Measurements from ENCODE around the gene DMD. TPM values are rescaled to one million over a fixed set of nuclear protein-coding genes. Genes with fewer than 3 reads are reported as not detected.

The DMD gene
- total and polyA plus RNA-seq, 2 of the 13 experiments (the other 11 are each of a cell fraction or from before 2014, with no cell fraction given), result 17.6 to 25.9 TPM

DNA sequence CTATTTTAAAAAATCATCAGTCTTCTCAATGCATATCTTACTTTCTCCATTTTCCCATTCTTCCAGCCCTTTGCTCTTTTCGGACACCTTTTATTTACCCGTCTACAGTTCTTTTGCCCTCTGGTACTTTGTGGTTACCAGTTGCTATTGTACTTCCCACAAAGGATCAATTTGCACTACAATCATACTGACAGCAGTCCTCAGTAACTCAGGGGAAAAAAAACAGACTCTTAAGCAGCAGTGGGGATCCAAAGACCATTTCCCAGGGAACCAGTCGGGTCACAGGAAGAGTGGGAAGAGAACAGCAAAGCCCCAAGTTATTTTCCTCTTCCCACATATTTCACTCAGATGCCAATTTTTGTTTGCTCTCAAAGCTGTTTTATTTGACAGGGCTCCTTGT lies 23.1 kb downstream of the DMD start:
- intact Hi-C loops (cut with micrococcal nuclease; ENCODE audit: unreplicated experiment) (no loop called here), in situ Hi-C loops (cut with HindIII; ENCODE audit: extremely low pct_ligation_motif_present, low pct_unique_long_range_greater_than_20kb) (no loop called here)
- H3K4me1 ChIP-seq (ENCODE audit: insufficient read depth, low read length), result no peaks in the 10 kb centered on the region
- no peaks in the 10 kb centered on the region for H4K20me1 ChIP-seq (ENCODE audit: insufficient read depth, low read length)
- no peaks in the 10 kb centered on the region for H3K36me3 ChIP-seq (replicated peaks in 1 of 2; ENCODE audit: control insufficient read depth in 1 of 2, insufficient read depth in 2 of 2, low read length in 2 of 2)
- H3K9ac ChIP-seq (ENCODE audit: insufficient read depth, low read depth, low read length), result no peak overlapping the region
- H3K9me3 ChIP-seq (ENCODE audit: low read length), result no peaks in the 10 kb centered on the region
- ChIA-PET POLR2A (no interaction called here), CTCF (ENCODE audit: low intra/inter-chr PET ratio, low total read pairs) (no interaction called here)
- H3K27me3 ChIP-seq (ENCODE audit: control insufficient read depth in 1 of 2, insufficient read depth in 2 of 2, low read length in 2 of 2), result no peaks in the 10 kb centered on the region
- DNase-seq (ENCODE audit: low spot score), result no peak
- WGBS (ENCODE audit: low lambda C conversion rate), result 2% methylated on average over 2 of the region's 3 CpGs
- H3K4me2 ChIP-seq (ENCODE audit: low read depth, low read length), result no peak overlapping the region
- H3K4me3 ChIP-seq (replicated peaks in 1 of 3; ENCODE audit: insufficient read depth in 1 of 3, low read depth in 2 of 3, low read length in 3 of 3), result no peak overlapping the region
- no peak for TF ChIP-seq ZNF383 (CRISPR knock-in tag; IDR thresholded peaks at IDR 0.05; ENCODE audit: borderline replicate concordance)
- no peak for TF ChIP-seq TEAD3 (CRISPR knock-in tag; optimal IDR thresholded peaks at IDR 0.05; ENCODE audit: borderline replicate concordance)
- TF ChIP-seq SIN3B (IDR thresholded peaks at IDR 0.05; ENCODE audit: low read length), result no peak
- no peak for TF ChIP-seq ZNF563 (CRISPR knock-in tag; IDR thresholded peaks at IDR 0.05)
- TF ChIP-seq TARDBP (CRISPR knock-in tag; IDR thresholded peaks at IDR 0.05), result no peak
- no peak for TF ChIP-seq ZBTB33 (CRISPR knock-in tag; IDR thresholded peaks at IDR 0.05)
- TF ChIP-seq, protein P1, sequence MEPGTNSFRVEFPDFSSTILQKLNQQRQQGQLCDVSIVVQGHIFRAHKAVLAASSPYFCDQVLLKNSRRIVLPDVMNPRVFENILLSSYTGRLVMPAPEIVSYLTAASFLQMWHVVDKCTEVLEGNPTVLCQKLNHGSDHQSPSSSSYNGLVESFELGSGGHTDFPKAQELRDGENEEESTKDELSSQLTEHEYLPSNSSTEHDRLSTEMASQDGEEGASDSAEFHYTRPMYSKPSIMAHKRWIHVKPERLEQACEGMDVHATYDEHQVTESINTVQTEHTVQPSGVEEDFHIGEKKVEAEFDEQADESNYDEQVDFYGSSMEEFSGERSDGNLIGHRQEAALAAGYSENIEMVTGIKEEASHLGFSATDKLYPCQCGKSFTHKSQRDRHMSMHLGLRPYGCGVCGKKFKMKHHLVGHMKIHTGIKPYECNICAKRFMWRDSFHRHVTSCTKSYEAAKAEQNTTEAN (CRISPR knock-in tag; conservative IDR thresholded peaks at IDR 0.05), result no peak
- TF ChIP-seq SOX6 (IDR thresholded peaks at IDR 0.05), result no peak
- TF ChIP-seq SOX6 (CRISPR knock-in tag; IDR thresholded peaks at IDR 0.05), result no peak
- TF ChIP-seq, protein P2, sequence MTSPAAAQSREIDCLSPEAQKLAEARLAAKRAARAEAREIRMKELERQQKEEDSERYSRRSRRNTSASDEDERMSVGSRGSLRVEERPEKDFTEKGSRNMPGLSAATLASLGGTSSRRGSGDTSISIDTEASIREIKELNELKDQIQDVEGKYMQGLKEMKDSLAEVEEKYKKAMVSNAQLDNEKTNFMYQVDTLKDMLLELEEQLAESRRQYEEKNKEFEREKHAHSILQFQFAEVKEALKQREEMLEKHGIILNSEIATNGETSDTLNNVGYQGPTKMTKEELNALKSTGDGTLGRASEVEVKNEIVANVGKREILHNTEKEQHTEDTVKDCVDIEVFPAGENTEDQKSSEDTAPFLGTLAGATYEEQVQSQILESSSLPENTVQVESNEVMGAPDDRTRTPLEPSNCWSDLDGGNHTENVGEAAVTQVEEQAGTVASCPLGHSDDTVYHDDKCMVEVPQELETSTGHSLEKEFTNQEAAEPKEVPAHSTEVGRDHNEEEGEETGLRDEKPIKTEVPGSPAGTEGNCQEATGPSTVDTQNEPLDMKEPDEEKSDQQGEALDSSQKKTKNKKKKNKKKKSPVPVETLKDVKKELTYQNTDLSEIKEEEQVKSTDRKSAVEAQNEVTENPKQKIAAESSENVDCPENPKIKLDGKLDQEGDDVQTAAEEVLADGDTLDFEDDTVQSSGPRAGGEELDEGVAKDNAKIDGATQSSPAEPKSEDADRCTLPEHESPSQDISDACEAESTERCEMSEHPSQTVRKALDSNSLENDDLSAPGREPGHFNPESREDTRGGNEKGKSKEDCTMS (CRISPR knock-in tag; conservative IDR thresholded peaks at IDR 0.05), result no peak
- no peak for TF ChIP-seq CREBL2 (CRISPR knock-in tag; IDR thresholded peaks at IDR 0.05; ENCODE audit: borderline replicate concordance)
- TF ChIP-seq ARID2 (CRISPR knock-in tag; IDR thresholded peaks at IDR 0.05; ENCODE audit: borderline replicate concordance), result no peak
- TF ChIP-seq, protein P3, sequence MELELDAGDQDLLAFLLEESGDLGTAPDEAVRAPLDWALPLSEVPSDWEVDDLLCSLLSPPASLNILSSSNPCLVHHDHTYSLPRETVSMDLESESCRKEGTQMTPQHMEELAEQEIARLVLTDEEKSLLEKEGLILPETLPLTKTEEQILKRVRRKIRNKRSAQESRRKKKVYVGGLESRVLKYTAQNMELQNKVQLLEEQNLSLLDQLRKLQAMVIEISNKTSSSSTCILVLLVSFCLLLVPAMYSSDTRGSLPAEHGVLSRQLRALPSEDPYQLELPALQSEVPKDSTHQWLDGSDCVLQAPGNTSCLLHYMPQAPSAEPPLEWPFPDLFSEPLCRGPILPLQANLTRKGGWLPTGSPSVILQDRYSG (CRISPR knock-in tag; IDR thresholded peaks at IDR 0.05), result no peak
- no peak for TF ChIP-seq ZBTB10 (CRISPR knock-in tag; IDR thresholded peaks at IDR 0.05; ENCODE audit: borderline replicate concordance)
- TF ChIP-seq ZFYVE20 (CRISPR knock-in tag; IDR thresholded peaks at IDR 0.05; ENCODE audit: borderline replicate concordance, low read depth), result no peak
- TF ChIP-seq PHF8 (CRISPR knock-in tag; IDR thresholded peaks at IDR 0.05), result no peak
- no peak for TF ChIP-seq ADNP (CRISPR knock-in tag; IDR thresholded peaks at IDR 0.05)
- no peak overlapping the region for H3K27ac ChIP-seq (ENCODE audit: extremely low read length, insufficient read depth, low read length)
- ATAC-seq, result no peak
- H3K79me2 ChIP-seq (ENCODE audit: insufficient read depth, low read length), result no peaks in the 10 kb centered on the region
- FAIRE-seq, result no peak
- no TSS peak for BruUV-seq (replicated peaks)
- H2AFZ ChIP-seq (ENCODE audit: low read length), result no peak overlapping the region

Measured in HepG2 (cell line).